HepG2 (cell line): ENCODE data around the gene ZNF442. TPM values are rescaled to one million over a fixed set of nuclear protein-coding genes. Genes with fewer than 3 reads are reported as not detected.

Experiments
- ASH2L ChIP-seq: fragments of 300-600, 200-600 bp; sonication (generic); IDR thresholded peaks from 2 replicates; pipeline ENCODE4 v1.7.0; 2017; ENCODE audit warnings: low read depth, mild to moderate bottlenecking, moderate library complexity, mixed read lengths, low read length; ENCODE audit not compliant: insufficient read length
- CBX2 ChIP-seq, 2 experiments: fragments of 200-600 bp in 1 of 2; sonication (generic); formaldehyde crosslinking in 1 of 2; IDR thresholded peaks; 2 replicates each; pipeline versions ENCODE4 v1.7.0 to v1.8.1; 2018 to 2022; ENCODE audit warnings: low read depth in 2 of 2, low read length in 1 of 2, mild to moderate bottlenecking in 1 of 2, missing genetic modification reagents in 1 of 2
- CREB3 ChIP-seq: sonication (generic); formaldehyde crosslinking; IDR thresholded peaks from 2 replicates; pipeline ENCODE4 v1.5.0; 2020; ENCODE audit warnings: missing genetic modification reagents
- EZH2 ChIP-seq: conservative IDR thresholded peaks from 2 replicates; pipeline ENCODE4 v1.6.1; 2012; ENCODE audit warnings: mild to moderate bottlenecking, low read depth, low read length, moderate library complexity
- FLYWCH1 ChIP-seq: sonication (generic); formaldehyde crosslinking; IDR thresholded peaks from 2 replicates; pipeline ENCODE4 v1.8.1; 2023; ENCODE audit warnings: mild to moderate bottlenecking, missing genetic modification reagents
- FOXA3 ChIP-seq: IDR thresholded peaks from 2 replicates; pipeline ENCODE4 v1.6.1; 2016; ENCODE audit warnings: missing genetic modification reagents, missing compliant biosample characterization
- HNRNPL ChIP-seq: fragments of 200-400 bp; formaldehyde crosslinking; IDR thresholded peaks from 2 replicates; pipeline ENCODE4 v1.6.1; 2017; ENCODE audit warnings: mild to moderate bottlenecking, low read depth, low read length
- IRF2 ChIP-seq: IDR thresholded peaks from 2 replicates; pipeline ENCODE4 v1.6.1; 2018; ENCODE audit warnings: missing genetic modification reagents, missing compliant biosample characterization
- JUND ChIP-seq: sonication (generic); formaldehyde crosslinking; IDR thresholded peaks from 2 replicates; pipeline ENCODE4 v1.8.0; 2022; ENCODE audit warnings: mild to moderate bottlenecking, missing genetic modification reagents
- KLF13 ChIP-seq: sonication (generic); formaldehyde crosslinking; IDR thresholded peaks from 2 replicates; pipeline ENCODE4 v1.4.0; 2020; ENCODE audit warnings: mild to moderate bottlenecking, missing genetic modification reagents
- STAT6 ChIP-seq: sonication (generic); formaldehyde crosslinking; IDR thresholded peaks from 2 replicates; pipeline ENCODE4 v1.4.0; 2020; ENCODE audit warnings: missing genetic modification reagents, mild to moderate bottlenecking, borderline replicate concordance
- ZFP37 ChIP-seq: sonication (generic); formaldehyde crosslinking; IDR thresholded peaks from 2 replicates; pipeline ENCODE4 v1.4.0; 2020; ENCODE audit warnings: missing genetic modification reagents, borderline replicate concordance
- ZNF124 ChIP-seq: sonication (generic); formaldehyde crosslinking; IDR thresholded peaks from 2 replicates; pipeline ENCODE4 v1.4.0; 2020; ENCODE audit warnings: missing genetic modification reagents
- ZNF354B ChIP-seq: sonication (generic); formaldehyde crosslinking; IDR thresholded peaks from 2 replicates; pipeline ENCODE4 v1.8.0; 2022; ENCODE audit warnings: mild to moderate bottlenecking, missing genetic modification reagents
- ZNF460 ChIP-seq: sonication (generic); formaldehyde crosslinking; IDR thresholded peaks from 2 replicates; pipeline ENCODE4 v1.5.1; 2020; ENCODE audit warnings: missing genetic modification reagents, mild to moderate bottlenecking, borderline replicate concordance
- ZNF713 ChIP-seq: sonication (generic); formaldehyde crosslinking; IDR thresholded peaks from 2 replicates; pipeline ENCODE4 v1.4.0; 2020; ENCODE audit warnings: mild to moderate bottlenecking, missing genetic modification reagents
- polyA plus RNA-seq, 8 experiments: library from polyadenylated mRNA; depleted of rRNA in 3 of 8; stranded (reverse) in 7 of 8; unstranded in 1 of 8; fragments of >200 nt; fragmentation: Illumina TruSeq in 4 of 8; extraction: Trizol in 4 of 8; gene quantifications; 2 replicates each; pipeline versions ENCODE4 v1.2.1 to v1.2.3, GENCODE V29; 2011 to 2016; ENCODE audit warnings: low read depth in 4 of 8, missing spikeins in 1 of 8, mixed read lengths in 1 of 8; ENCODE audit not compliant: insufficient read depth in 1 of 8
- total RNA-seq, 5 experiments: library from RNA; depleted of rRNA; stranded (reverse); fragments of >200 nt; fragmentation: Illumina TruSeq; extraction: Trizol; gene quantifications; 2 replicates each; pipeline ENCODE4 v1.2.3, GENCODE V29; 2016; ENCODE audit warnings: low read depth in 1 of 5
- TF ChIP-seq, protein P1 (sequence below): sonication (generic); formaldehyde crosslinking; IDR thresholded peaks from 2 replicates; pipeline ENCODE4 v1.8.0; 2022; ENCODE audit warnings: mild to moderate bottlenecking, missing genetic modification reagents
- TF ChIP-seq, protein P2 (sequence below): conservative IDR thresholded peaks from 2 replicates; pipeline ENCODE4 v1.6.1; 2018; ENCODE audit warnings: missing genetic modification reagents
- TF ChIP-seq, protein P3 (sequence below): IDR thresholded peaks from 2 replicates; pipeline ENCODE4 v1.6.1; 2018; ENCODE audit warnings: missing genetic modification reagents, mild to moderate bottlenecking, missing compliant biosample characterization
- TF ChIP-seq, protein P4 (sequence below): sonication (generic); formaldehyde crosslinking; conservative IDR thresholded peaks from 2 replicates; pipeline ENCODE4 v1.8.0; 2022; ENCODE audit warnings: missing genetic modification reagents

ZNF442 gene
- total and polyA plus RNA-seq, 2 of the 13 experiments (the other 11 are each of a cell fraction or from before 2014, with no cell fraction given): 1.0 to 6.0 TPM

GRCh38 chr19:12330340-12330739 lies 35.1 kb downstream of the ZNF442 start (continued):
- no peak for TF ChIP-seq FLYWCH1 (CRISPR knock-in tag)
- TF ChIP-seq ZNF354B (CRISPR knock-in tag): no peak
- TF ChIP-seq KLF13: no peak
- TF ChIP-seq, protein P1, sequence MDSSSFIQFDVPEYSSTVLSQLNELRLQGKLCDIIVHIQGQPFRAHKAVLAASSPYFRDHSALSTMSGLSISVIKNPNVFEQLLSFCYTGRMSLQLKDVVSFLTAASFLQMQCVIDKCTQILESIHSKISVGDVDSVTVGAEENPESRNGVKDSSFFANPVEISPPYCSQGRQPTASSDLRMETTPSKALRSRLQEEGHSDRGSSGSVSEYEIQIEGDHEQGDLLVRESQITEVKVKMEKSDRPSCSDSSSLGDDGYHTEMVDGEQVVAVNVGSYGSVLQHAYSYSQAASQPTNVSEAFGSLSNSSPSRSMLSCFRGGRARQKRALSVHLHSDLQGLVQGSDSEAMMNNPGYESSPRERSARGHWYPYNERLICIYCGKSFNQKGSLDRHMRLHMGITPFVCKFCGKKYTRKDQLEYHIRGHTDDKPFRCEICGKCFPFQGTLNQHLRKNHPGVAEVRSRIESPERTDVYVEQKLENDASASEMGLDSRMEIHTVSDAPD (CRISPR knock-in tag): no peak; the same call in 1 of the 2 replicates
- TF ChIP-seq JUND: no peak
- TF ChIP-seq, protein P2, sequence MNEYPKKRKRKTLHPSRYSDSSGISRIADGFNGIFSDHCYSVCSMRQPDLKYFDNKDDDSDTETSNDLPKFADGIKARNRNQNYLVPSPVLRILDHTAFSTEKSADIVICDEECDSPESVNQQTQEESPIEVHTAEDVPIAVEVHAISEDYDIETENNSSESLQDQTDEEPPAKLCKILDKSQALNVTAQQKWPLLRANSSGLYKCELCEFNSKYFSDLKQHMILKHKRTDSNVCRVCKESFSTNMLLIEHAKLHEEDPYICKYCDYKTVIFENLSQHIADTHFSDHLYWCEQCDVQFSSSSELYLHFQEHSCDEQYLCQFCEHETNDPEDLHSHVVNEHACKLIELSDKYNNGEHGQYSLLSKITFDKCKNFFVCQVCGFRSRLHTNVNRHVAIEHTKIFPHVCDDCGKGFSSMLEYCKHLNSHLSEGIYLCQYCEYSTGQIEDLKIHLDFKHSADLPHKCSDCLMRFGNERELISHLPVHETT (CRISPR knock-in tag): no peak
- TF ChIP-seq CREB3 (CRISPR knock-in tag): no peak
- TF ChIP-seq ZNF713 (CRISPR knock-in tag): no peak
- no peak for TF ChIP-seq ZFP37
- TF ChIP-seq IRF2 (CRISPR knock-in tag): peak; percentile 43; the same call in 1 of the 2 replicates
- TF ChIP-seq, protein P3, sequence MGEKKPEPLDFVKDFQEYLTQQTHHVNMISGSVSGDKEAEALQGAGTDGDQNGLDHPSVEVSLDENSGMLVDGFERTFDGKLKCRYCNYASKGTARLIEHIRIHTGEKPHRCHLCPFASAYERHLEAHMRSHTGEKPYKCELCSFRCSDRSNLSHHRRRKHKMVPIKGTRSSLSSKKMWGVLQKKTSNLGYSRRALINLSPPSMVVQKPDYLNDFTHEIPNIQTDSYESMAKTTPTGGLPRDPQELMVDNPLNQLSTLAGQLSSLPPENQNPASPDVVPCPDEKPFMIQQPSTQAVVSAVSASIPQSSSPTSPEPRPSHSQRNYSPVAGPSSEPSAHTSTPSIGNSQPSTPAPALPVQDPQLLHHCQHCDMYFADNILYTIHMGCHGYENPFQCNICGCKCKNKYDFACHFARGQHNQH: no peak
- TF ChIP-seq ZNF460 (CRISPR knock-in tag): no peak
- no peak for TF ChIP-seq EZH2
- TF ChIP-seq, protein P4, sequence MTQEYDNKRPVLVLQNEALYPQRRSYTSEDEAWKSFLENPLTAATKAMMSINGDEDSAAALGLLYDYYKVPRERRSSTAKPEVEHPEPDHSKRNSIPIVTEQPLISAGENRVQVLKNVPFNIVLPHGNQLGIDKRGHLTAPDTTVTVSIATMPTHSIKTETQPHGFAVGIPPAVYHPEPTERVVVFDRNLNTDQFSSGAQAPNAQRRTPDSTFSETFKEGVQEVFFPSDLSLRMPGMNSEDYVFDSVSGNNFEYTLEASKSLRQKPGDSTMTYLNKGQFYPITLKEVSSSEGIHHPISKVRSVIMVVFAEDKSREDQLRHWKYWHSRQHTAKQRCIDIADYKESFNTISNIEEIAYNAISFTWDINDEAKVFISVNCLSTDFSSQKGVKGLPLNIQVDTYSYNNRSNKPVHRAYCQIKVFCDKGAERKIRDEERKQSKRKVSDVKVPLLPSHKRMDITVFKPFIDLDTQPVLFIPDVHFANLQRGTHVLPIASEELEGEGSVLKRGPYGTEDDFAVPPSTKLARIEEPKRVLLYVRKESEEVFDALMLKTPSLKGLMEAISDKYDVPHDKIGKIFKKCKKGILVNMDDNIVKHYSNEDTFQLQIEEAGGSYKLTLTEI (CRISPR knock-in tag): no peak
- no peak for TF ChIP-seq HNRNPL
- TF ChIP-seq STAT6 (CRISPR knock-in tag): no peak
- TF ChIP-seq FOXA3 (CRISPR knock-in tag): 0 out of 2 replicates have a peak, but pooled peaks have one; percentile 45
- no peak for TF ChIP-seq ZNF124 (CRISPR knock-in tag)
- TF ChIP-seq ASH2L: no peak
- TF ChIP-seq CBX2 (IDR thresholded peaks at IDR 0.05; ENCODE audit: low read depth, low read length): no peak
- TF ChIP-seq CBX2 (CRISPR knock-in tag; IDR thresholded peaks at IDR 0.05; ENCODE audit: low read depth): no peak
